ENCODE results near the gene C9orf85.
"Not testable (repeated sequence)": the region's sequence is repeated elsewhere in the genome, so short reads cannot be mapped to it uniquely, and the experiment has no call there.

Gene C9orf85

GRCh38 chr9:71962328-71962727, 50.9 kb downstream of the C9orf85 start:
- no peaks in the 10 kb centered on the region for H3K27me3 Mint-ChIP-seq (ENCODE audit: low read depth)
- no peaks in the 10 kb centered on the region for H3K4me1 Mint-ChIP-seq
- no peak overlapping the region for H3K27ac Mint-ChIP-seq
- H3K4me3 Mint-ChIP-seq = no peak overlapping the region
- no peaks in the 10 kb centered on the region for H3K9me3 Mint-ChIP-seq
- TF ChIP-seq CTCF (IDR thresholded peaks at IDR 0.05; ENCODE audit: unreplicated experiment in 3 of 3) = no peak
- peaks cover 34% of the 10 kb centered on the region for H3K36me3 Mint-ChIP-seq (ENCODE audit: low read depth)

GRCh38 chr9:71963471-71963996, 52.1 kb downstream of the C9orf85 start:
- not testable (repeated sequence) for H3K4me3 Mint-ChIP-seq; H3K9me3 Mint-ChIP-seq; H3K27me3 Mint-ChIP-seq (ENCODE audit: low read depth); H3K27ac Mint-ChIP-seq; H3K4me1 Mint-ChIP-seq
- H3K36me3 Mint-ChIP-seq (ENCODE audit: low read depth) = peaks cover 40% of the 10 kb centered on the region

- Mint-ChIP-seq H3K4me3 (no peak overlapping the region), H3K36me3 (ENCODE audit: low read depth) (peaks cover 46% of the 10 kb centered on the region), H3K4me1 (no peaks in the 10 kb centered on the region), H3K27me3 (ENCODE audit: low read depth) (no peaks in the 10 kb centered on the region), H3K27ac (no peak overlapping the region), H3K9me3 (peaks cover 6% of the 10 kb centered on the region)
- TF ChIP-seq CTCF (IDR thresholded peaks at IDR 0.05; ENCODE audit: unreplicated experiment in 3 of 3) = no peak
These were observed 54.0 kb downstream of the C9orf85 start for GRCh38 chr9:71965403-71965802.

GRCh38 chr9:71966601-71967000, 55.2 kb downstream of the C9orf85 start:
- Mint-ChIP-seq H3K27me3 (ENCODE audit: low read depth) (no peaks in the 10 kb centered on the region), H3K27ac (no peak overlapping the region), H3K36me3 (ENCODE audit: low read depth) (peaks cover 52% of the 10 kb centered on the region), H3K4me3 (no peak overlapping the region), H3K9me3 (peaks cover 6% of the 10 kb centered on the region), H3K4me1 (no peaks in the 10 kb centered on the region)
- TF ChIP-seq CTCF (IDR thresholded peaks at IDR 0.05; ENCODE audit: unreplicated experiment in 3 of 3) = no peak

- Mint-ChIP-seq H3K36me3 (ENCODE audit: low read depth) (peaks cover 45% of the 10 kb centered on the region), H3K4me3 (no peak overlapping the region), H3K27ac (no peak overlapping the region), H3K27me3 (ENCODE audit: low read depth) (no peaks in the 10 kb centered on the region), H3K9me3 (peaks cover 6% of the 10 kb centered on the region), H3K4me1 (no peaks in the 10 kb centered on the region)
- no peak for TF ChIP-seq CTCF (IDR thresholded peaks at IDR 0.05; ENCODE audit: unreplicated experiment in 3 of 3)
These were observed 57.2 kb downstream of the C9orf85 start for GRCh38 chr9:71968541-71969090.

- H3K27ac Mint-ChIP-seq = no peak overlapping the region
- peak in 1 of 3 experiments; percentile 12 for TF ChIP-seq CTCF (IDR thresholded peaks at IDR 0.05; ENCODE audit: unreplicated experiment in 3 of 3)
- H3K36me3 Mint-ChIP-seq (ENCODE audit: low read depth) = peaks cover 14% of the 10 kb centered on the region
- H3K4me3 Mint-ChIP-seq = no peak overlapping the region
- peaks cover 3% of the 10 kb centered on the region for H3K4me1 Mint-ChIP-seq
- H3K27me3 Mint-ChIP-seq (ENCODE audit: low read depth) = no peaks in the 10 kb centered on the region
- no peaks in the 10 kb centered on the region for H3K9me3 Mint-ChIP-seq
These were observed 64.4 kb downstream of the C9orf85 start for GRCh38 chr9:71975833-71976232.
